ENCODE data around the gene ANK3. TPM values are rescaled to one million over a fixed set of nuclear protein-coding genes. Genes with fewer than 3 reads are reported as not detected.

ANK3 gene
- total RNA-seq, 1 experiment from 2014 or later: 69.6 TPM

- DNase-seq (ENCODE audit: low spot score) (no peak), ATAC-seq (no peak)
- ChIA-PET CTCF (interaction anchor here (4.9 kb wide), 1 partner anchor 110 kb away, joined by 19 read pairs; no protein-coding TSS in a partner anchor), POLR2A (no interaction called here)
- no peaks in the 10 kb centered on the region for H3K27me3 Mint-ChIP-seq (ENCODE audit: low read depth)
- H3K4me1 Mint-ChIP-seq: peaks cover 11% of the 10 kb centered on the region
- TF ChIP-seq STAT6 (CRISPR knock-in tag; conservative IDR thresholded peaks at IDR 0.05; ENCODE audit: low read depth): no peak
- TF ChIP-seq ZNF396 (CRISPR knock-in tag; IDR thresholded peaks at IDR 0.05; ENCODE audit: borderline replicate concordance): no peak
- TF ChIP-seq ARID4B (CRISPR knock-in tag; IDR thresholded peaks at IDR 0.05; ENCODE audit: borderline replicate concordance): no peak
- TF ChIP-seq, protein P1, sequence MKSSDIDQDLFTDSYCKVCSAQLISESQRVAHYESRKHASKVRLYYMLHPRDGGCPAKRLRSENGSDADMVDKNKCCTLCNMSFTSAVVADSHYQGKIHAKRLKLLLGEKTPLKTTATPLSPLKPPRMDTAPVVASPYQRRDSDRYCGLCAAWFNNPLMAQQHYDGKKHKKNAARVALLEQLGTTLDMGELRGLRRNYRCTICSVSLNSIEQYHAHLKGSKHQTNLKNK (CRISPR knock-in tag; IDR thresholded peaks at IDR 0.05): no peak
- no peak for TF ChIP-seq JUN (CRISPR knock-in tag; IDR thresholded peaks at IDR 0.05)
- TF ChIP-seq ZNF317 (CRISPR knock-in tag; IDR thresholded peaks at IDR 0.05; ENCODE audit: borderline replicate concordance, low read depth): no peak
- no peak for TF ChIP-seq IRF2 (CRISPR knock-in tag; IDR thresholded peaks at IDR 0.05; ENCODE audit: borderline replicate concordance, low read depth)
- no peak for TF ChIP-seq NR3C1 (CRISPR knock-in tag; conservative IDR thresholded peaks at IDR 0.05; ENCODE audit: low read depth)
- TF ChIP-seq ZNF416 (CRISPR knock-in tag; IDR thresholded peaks at IDR 0.05): no peak
- peaks cover 7% of the 10 kb centered on the region for H3K36me3 Mint-ChIP-seq
- H3K4me3 Mint-ChIP-seq: no peak overlapping the region
- no peak overlapping the region for H3K27ac Mint-ChIP-seq
- no peaks in the 10 kb centered on the region for H3K9me3 Mint-ChIP-seq
Measured at GRCh38 chr10:60098677-60099601, 290.7 kb downstream of the ANK3 start.

DNA sequence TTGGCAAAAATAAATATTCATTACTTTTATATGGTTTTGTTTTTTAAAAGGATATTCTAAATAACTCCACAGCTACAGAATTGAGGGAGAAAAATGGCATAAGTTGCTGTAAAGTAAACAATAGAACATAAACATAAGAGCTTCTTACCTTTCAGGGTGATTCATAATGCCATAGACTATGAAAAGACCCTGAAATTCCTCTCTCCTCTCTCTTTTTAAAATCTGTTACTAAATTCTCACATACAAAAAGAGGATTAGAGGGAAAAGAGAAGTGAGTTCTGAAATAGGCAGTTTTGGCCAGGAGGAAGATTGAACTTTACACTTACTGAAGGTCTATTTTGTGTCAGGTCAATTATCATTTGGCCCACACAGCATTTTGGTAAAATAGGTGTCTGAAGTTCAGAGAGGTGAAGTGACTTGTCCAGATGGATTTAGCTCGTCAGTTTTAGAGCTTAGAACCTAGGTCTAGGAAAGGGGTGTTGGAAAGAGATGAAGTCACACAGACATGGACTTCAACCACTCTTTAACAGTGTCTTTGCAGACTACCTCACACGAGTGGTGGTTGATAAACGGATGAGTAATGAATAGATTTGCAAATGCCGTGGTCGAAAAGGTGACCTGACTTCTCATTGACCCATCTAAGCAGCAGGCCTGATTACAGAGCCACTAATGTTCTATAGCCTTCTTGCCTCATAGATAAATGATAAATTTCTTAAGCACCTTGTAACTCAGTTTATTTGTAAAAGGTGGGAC, 292.7 kb downstream of the ANK3 start:
- Mint-ChIP-seq H3K27ac (0 out of 2 replicates have a peak overlapping the region, but pooled peaks have one; percentile 14), H3K4me3 (no peak overlapping the region), H3K36me3 (no peaks in the 10 kb centered on the region; the same call in 1 of the 2 replicates), H3K9me3 (no peaks in the 10 kb centered on the region), H3K27me3 (ENCODE audit: low read depth) (no peaks in the 10 kb centered on the region), H3K4me1 (peaks cover 11% of the 10 kb centered on the region)
- no peak for TF ChIP-seq NR3C1 (CRISPR knock-in tag; conservative IDR thresholded peaks at IDR 0.05; ENCODE audit: low read depth)
- TF ChIP-seq ZNF671 (CRISPR knock-in tag; IDR thresholded peaks at IDR 0.05): no peak
- no peak for TF ChIP-seq ZNF532 (CRISPR knock-in tag; IDR thresholded peaks at IDR 0.05; ENCODE audit: borderline replicate concordance)
- no peak for TF ChIP-seq ATF1 (CRISPR knock-in tag; IDR thresholded peaks at IDR 0.05)
- TF ChIP-seq ZNF232 (CRISPR knock-in tag; IDR thresholded peaks at IDR 0.05): no peak
- no peak for TF ChIP-seq ZBTB21 (CRISPR knock-in tag; IDR thresholded peaks at IDR 0.05; ENCODE audit: borderline replicate concordance)
- TF ChIP-seq ESRRA (CRISPR knock-in tag; IDR thresholded peaks at IDR 0.05; ENCODE audit: borderline replicate concordance): no peak
- TF ChIP-seq USF1 (CRISPR knock-in tag; IDR thresholded peaks at IDR 0.05): no peak
- no peak for TF ChIP-seq SMAD3 (CRISPR knock-in tag; IDR thresholded peaks at IDR 0.05; ENCODE audit: borderline replicate concordance)
- TF ChIP-seq ELF4 (CRISPR knock-in tag; IDR thresholded peaks at IDR 0.05; ENCODE audit: low read depth): no peak
- no peak for TF ChIP-seq FOXJ3 (CRISPR knock-in tag; IDR thresholded peaks at IDR 0.05; ENCODE audit: borderline replicate concordance)
- POLR2A ChIA-PET: no interaction called here
- no peak for DNase-seq (ENCODE audit: low spot score)
- ATAC-seq: no peak
- CTCF ChIA-PET: interaction anchor here (0.6 to 4.9 kb wide), 4 partner anchors 41 to 470 kb away, joined by 3 to 19 read pairs (median 4); no protein-coding TSS in a partner anchor

Measured in WTC11 (cell line).